GM19397 (cell line): ENCODE data around the gene CYB561A3.

Experiments used
- ATAC-seq: cut with Tn5 transposase; IDR thresholded peaks from one replicate; pipeline ENCODE4 v1.9.1; 2021; ENCODE audit warnings: mild to moderate bottlenecking, moderate library complexity; ENCODE audit not compliant: unreplicated experiment

The CYB561A3 gene

DNA sequence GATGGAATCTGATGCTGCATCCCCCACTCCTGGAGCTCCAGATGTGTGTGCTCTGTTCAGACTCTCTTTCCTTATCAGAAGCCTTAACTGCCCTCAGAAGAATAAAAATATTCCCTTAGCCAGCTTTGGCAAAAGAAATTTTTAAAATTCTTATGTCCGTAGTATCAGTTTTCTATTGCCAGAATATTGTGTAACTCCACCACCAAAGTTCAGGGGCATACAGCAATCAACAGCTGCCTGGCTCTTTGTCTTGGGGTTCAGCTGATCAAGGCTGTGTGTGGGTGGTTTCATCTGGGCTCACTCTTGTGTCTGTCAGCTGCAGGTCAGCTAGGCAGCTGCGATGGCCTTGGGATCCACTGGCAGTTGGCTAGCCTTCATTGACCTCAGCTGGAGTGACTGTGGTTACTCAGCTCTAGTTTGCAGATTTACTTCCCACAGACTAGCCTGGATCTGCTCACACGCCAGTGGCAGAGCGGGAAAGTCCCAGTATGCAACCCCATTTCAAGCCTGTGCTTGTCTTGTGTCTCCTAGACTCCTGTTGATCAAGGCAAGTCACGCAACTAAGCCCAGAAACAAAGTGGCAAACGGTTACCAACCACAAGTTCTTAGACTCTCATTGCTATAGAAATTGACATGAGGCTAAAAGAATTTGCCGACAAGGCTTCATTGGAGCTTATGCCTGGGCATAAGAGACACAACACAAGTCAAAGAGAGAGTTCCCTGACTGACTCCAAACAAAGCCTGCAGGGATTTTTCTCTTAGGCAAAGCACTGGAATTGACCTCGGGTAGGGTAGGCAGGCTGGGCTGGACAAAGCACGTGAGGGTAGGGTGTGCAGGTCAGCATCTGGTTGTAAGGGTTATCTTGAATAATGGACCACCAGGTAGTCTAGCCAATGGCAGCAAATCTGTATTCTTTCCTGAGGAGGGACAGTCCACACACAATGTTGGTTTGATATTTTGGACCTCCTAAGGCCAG lies 8.0 kb upstream of the CYB561A3 start:
- no peak for ATAC-seq

- no peak for ATAC-seq
Measured at GRCh38 chr11:61368646-61369045, 7.0 kb upstream of the CYB561A3 start.

GRCh38 chr11:61367406-61367805 lies 5.7 kb upstream of the CYB561A3 start:
- no peak for ATAC-seq

GRCh38 chr11:61364012-61364675 lies 2.5 kb upstream of the CYB561A3 start:
- no peak for ATAC-seq

GRCh38 chr11:61362542-61362875 lies 827 bp upstream of the CYB561A3 start:
- ATAC-seq: no peak

DNA sequence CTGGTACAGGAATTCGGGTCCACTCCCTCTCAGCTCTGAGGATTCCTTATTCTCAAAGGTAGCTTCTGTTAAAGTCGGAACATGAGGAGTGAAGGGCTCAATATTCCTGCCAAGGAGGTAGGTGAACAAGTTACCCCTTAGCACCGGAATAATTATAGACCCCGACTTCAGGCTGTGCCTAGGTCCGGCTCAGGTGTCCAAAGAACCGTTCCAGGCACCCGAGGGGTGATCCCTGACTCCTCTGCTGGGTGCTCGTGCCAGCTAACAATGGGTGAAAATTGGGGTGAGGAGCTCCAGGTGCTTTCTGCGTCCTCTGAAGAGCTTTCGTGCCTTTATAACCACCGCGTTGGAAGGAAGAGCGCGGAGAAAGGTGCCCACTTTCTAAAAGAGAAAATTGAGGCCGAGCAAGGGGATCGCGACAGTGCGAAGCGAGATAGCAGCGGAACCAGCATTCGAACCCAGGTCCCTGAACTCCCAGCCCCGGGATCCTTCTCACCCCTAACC lies 393 bp downstream of the CYB561A3 start:
- no peak for ATAC-seq

- no peak for ATAC-seq
Measured at GRCh38 chr11:61359516-61359915, 2.2 kb downstream of the CYB561A3 start.

DNA sequence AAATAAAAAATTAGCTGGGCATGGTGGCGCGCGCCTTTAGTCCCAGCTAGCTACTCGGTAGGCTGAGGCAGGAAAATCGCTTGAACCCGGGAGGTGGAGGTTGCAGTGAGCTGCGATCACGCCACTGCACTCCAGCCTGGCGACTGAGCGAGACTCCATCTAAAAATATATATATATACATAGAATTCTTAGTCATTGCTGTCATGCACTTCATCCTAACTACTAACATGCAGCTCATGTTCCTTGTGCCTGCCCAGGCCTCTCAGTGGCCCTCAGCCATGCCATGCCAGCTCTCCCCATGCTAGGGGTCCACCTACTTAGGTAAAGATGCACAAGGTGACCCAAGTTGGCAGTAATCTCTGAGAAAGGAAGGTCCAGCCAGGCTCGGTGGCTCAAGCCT lies 3.1 kb downstream of the CYB561A3 start:
- no peak for ATAC-seq

- ATAC-seq: no peak
Measured at GRCh38 chr11:61357894-61358239, 3.8 kb downstream of the CYB561A3 start.

GRCh38 chr11:61357233-61357893 lies 4.3 kb downstream of the CYB561A3 start:
- ATAC-seq: peak; percentile 44

- no peak for ATAC-seq
Measured at GRCh38 chr11:61356706-61357105, 5.0 kb downstream of the CYB561A3 start.

DNA sequence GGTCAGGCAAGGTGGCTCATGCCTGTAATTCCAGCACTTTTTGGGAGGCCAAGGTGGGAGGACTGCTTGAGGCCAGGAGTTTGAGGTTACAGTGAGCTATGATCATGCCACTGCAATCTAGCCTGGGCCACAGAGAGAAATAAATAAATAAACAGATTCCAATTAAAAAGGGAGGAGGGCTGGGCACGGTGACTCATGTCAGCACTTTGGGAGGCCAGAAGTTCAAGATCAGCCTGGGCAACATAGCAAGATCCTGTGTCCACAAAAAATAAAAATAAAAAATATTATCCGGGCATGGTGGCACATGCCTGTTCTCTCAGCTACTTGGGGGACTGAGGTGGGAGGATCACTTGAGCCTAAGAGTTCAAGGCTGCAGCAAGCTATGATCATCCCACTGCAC lies 7.5 kb downstream of the CYB561A3 start:
- ATAC-seq: no peak

DNA sequence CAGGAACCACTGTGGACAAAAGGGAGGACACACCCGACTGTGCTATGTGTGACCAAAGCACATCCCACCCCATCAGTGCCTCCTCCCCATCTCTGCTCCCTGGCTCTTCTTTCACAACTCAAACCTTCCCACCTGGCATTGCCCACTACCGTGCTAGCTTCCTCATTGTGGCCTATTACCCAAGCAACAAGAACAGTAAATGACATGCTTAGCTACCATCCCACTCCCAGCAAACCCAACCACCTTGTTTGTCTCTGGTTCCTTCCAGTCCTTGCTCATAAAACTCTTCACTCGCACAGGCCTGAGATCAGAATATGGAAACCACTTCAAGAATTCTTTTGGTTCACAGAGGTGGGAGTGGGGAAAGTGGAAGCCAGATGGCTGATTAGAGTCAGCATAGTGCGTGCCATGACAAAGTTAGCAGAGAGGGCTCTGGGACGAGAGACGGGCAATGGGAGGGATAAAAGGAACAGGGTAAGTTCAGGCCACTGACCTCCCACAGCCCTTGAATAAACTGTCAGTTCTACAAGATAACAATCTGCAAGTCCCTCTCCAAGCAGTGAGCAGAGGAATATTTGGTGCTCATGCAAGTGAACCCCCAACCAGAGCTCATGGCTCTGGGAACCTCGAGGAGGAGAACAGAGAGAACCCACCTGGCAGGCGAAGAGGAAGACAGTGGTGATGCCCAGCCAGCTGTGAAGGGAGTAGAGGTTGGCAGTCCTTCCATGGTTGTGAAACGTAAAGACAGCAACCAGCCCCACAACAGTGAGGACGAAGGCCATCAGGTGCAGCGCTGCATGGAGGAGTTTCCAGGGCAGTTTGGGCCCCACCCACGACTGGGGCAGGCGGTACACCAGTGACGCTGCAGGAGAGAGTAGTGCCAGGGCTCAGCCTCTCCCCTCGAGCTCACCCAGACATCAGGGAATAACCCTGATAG lies 8.3 kb downstream of the CYB561A3 start:
- no peak for ATAC-seq

DNA sequence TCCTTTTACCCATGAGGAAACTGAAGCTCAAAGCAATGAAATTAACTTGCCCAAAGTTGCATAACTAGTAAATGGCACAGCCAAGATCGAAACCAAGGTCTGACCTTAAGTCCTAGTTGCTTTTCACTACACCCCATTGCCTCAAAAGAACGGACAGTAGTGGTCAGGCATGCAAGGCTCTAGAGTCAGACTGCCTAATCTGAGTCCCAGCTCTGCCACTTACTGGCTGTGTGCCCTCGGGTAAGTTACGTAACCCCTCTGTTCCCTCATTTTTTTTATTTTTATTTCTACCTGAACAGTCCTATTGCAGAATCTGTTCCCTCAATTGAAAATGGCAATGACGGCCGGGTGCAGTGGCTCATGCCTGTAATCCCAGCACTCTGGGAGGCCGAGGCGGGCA lies 9.6 kb downstream of the CYB561A3 start:
- ATAC-seq: no peak

GRCh38 chr11:61350803-61351202 lies 10.9 kb downstream of the CYB561A3 start:
- ATAC-seq: no peak

DNA sequence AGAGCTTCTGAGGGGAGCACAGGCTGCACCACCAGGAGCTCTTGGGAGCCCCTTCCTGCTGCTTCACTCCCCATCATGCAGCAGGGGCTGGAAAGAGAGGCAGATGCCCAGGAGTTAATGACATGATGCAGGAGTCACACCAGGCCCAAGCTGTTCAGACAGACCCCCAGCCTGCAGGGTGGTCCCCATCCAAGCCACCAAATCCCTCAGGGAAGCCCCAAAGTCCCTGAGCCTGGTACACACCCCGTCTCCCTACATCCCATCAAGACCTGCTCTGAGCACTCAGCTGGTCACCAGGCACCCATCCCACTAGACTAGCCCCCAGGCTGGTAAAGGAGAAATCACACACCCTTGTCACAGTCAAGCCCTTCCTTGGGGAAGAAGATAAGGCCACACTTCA lies 11.3 kb downstream of the CYB561A3 start:
- ATAC-seq: no peak

- no peak for ATAC-seq
Measured at GRCh38 chr11:61349916-61350315, 11.8 kb downstream of the CYB561A3 start.

- no peak for ATAC-seq
Measured at GRCh38 chr11:61349189-61349751, 12.4 kb downstream of the CYB561A3 start.

DNA sequence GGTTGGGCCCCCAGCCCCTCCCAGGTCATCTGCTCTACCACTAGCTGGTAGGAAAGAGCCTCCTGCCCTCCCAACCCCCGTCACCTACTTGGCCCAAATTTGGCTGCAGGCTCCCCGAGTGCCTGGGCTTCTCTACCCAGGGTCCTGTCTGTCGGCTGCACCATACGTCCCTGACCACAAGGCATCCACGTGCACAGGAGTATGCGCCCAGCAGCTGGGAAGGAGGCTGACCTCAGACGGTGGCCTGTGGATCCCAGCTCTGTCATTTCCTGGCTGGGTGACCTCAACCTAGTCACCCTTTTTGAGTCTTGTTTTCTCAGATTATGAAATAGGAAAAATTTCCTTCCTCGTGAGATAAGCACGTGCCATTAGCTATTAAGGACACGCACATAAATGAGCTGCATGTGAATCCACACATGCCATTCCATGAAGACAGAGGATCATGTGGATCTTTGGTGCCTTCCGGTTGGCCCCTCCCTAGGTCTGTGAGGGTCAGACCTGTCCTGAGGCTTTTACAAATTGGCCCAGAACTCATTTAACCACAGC lies 13.7 kb downstream of the CYB561A3 start:
- ATAC-seq: no peak
